GM18868 (cell line): ENCODE measurements around the gene KCNK1.
"Not testable (repeated sequence)": the region's sequence is repeated elsewhere in the genome, so short reads cannot be mapped to it uniquely, and the experiment has no call there.

Source experiments
- ATAC-seq: cut with Tn5 transposase; IDR thresholded peaks from one replicate; pipeline ENCODE4 v1.9.1; 2021; ENCODE audit warnings: mild to moderate bottlenecking, moderate library complexity; ENCODE audit not compliant: unreplicated experiment

Gene KCNK1

DNA sequence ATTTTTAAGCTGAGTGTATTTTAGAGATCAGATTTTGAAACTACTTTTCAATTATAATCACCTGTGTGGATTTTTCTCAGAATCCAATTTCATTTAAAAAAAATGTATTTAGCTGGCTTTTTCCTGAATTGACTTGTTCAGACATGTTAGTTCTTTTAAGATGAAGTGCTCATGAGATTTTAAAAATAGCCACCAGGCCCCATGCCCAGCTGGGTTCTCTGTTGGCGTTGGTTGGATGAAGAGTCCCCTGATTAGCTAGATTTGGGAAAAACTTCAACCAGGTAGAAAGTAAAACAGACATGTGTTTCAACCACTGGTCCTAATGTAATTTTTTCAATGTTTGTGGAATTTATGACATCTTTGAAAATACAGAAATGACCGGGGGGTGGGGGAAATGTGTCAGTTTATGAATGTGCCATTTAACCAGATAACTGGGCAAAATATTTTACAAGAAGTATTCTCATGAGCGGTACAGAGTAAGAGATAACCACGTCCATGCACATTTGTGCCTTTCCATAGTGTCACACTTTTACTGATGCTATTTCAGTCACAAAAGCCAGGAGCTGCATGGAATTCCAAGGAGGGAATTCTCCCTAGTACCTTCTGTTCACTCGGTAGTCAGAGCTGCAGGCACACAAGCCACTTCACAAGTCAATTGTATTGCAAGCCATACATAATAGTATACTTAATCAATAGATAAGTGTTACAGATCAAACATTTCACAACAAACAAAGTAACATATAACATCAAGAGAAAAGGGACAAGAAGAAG, 51.1 kb downstream of the KCNK1 start:
- ATAC-seq: no peak

DNA sequence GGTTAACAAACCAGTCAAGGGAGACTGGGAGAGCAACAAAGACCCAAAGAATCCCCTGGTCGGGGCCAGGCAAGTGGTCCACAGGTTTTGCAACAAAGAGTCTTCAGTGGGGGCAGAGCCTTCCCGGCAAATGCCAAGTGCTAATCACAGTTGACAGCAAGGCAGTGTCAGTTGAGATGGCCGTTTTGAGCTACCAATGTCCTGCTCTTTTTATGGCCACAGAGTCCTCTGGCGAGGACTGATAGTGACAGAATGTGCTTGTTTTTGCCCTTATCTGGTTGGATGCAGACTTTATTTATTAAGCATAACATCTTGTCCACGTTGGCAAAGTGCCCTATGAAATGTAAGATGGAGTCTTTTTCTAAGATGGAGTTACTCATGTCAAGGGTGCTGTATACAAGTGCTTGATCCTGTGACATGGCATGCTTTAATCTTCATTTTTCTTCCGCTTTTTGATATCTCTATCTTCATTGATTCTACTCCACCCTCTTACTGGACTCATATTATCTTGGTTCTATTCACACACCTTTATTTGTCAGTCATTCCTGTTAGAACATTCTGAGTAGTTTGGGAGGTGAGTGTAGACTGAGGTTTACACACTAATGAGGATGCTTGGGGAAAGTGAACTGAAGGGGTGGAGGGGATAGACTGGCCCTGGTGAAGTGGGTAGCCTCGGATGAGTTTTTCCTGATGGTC, 51.8 kb downstream of the KCNK1 start:
- ATAC-seq: no peak

DNA sequence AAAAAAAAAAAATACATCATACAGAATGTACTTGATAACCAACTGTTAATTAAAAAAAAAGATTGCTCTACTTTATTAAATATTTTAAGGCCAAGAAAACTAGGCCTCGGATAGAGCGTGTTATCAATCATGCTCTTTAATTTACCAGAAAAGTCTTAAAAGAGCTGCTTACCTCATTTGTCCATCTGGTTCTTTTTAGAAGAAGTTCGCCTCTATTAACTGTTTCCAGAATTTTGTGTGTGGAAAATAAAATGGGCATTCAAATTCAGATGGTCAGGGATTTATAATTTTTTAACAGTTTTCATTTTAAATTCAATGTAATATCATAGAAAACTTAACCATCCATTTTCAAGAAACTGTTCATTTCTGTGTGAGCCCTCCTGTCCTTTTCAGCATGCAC, 53.8 kb downstream of the KCNK1 start:
- ATAC-seq: no peak

DNA sequence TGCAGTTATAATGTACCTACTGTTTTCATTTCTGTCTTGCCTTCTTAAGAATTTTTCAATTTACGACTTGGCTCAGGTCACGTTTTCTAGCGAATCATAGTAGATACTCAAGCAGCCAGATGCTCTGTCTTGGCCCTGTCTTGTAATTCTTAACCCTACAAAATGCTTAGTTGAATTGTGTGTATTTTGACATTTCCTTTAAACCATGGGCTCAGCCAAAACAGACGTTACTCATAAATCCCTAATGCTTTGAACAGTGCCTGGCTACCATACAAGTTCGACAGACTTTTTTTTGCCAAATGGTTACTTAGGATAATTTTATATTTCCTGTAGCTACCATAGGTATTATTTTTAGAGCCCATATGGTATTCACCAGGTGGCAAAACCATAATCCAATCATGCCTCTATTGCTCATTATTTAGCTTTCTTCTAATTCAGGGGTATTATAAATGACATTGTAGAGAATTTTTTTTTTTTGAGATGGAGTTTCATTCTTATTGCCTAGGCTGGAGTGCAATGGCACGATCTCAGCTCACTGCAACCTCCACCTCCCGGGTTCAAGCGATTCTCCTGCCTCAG, 54.3 kb downstream of the KCNK1 start:
- no peak for ATAC-seq

DNA sequence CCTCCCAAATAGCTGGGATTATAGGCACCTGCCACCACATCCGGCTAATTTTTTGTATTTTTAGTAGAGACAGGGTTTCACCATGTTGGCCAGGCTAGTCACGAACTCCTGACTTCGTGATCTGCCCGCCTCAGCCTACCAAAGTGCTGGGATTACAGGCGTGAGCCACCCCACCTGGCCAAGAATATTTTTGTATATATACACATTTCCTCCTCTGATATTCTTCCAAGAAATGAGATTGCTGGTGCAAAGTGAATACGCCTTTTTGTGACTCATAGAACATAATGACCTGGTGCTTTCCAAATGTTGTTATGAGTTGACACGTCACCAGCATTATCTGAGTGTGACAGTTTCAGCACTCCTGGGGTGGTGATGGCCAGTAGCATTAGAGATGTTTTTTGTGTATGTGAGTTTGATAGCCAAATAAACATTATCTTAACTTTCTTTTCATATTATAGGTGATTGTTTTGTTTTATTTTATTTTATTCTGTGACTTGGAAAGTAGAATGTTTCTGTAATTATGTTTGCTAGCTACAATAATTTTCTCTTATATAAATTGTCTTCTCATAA, 54.9 kb downstream of the KCNK1 start:
- ATAC-seq: peak; percentile 86

DNA sequence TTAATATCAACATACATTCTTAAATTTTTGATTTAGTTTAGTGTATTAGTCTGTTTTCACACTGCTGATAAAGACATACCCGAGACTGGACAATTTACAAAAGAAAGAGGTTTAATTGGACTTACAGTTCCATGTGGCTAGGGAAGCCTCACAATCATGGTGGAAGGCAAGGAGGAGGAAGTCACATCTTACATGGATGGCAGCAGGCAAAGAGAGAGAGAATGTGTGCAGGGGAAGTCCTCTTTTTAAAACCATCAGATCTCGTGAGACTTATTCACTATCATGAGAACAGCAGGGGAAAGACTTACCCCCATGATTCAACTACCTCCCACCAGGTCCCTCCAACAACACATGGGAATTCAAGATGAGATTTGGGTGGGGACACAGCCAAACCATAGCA, 56.5 kb downstream of the KCNK1 start:
- not testable (repeated sequence) for ATAC-seq

DNA sequence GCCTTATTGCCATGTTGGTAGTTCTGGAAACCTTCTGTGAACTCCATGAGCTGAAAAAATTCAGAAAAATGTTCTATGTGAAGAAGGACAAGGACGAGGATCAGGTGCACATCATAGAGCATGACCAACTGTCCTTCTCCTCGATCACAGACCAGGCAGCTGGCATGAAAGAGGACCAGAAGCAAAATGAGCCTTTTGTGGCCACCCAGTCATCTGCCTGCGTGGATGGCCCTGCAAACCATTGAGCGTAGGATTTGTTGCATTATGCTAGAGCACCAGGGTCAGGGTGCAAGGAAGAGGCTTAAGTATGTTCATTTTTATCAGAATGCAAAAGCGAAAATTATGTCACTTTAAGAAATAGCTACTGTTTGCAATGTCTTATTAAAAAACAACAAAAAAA, 57.4 kb downstream of the KCNK1 start:
- no peak for ATAC-seq

DNA sequence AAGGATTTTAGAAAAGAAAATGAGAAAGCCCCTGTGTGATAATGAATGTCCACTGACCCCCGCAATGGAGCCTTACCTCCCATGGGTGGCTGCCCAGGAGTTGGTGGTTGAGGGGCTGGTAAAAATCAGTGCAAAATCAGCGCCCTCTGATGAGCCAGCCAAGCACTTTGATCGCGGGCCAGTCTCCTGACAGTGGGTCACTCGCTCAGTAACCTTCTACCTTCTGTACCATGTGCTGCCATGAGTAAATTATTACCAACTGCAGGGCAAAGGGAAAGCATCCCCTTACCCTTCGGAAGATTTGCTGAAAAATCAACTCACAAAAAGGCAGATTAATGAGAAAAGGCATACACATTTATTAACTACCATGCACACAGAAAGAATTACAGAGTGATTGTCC, 58.8 kb downstream of the KCNK1 start:
- no peak for ATAC-seq

DNA sequence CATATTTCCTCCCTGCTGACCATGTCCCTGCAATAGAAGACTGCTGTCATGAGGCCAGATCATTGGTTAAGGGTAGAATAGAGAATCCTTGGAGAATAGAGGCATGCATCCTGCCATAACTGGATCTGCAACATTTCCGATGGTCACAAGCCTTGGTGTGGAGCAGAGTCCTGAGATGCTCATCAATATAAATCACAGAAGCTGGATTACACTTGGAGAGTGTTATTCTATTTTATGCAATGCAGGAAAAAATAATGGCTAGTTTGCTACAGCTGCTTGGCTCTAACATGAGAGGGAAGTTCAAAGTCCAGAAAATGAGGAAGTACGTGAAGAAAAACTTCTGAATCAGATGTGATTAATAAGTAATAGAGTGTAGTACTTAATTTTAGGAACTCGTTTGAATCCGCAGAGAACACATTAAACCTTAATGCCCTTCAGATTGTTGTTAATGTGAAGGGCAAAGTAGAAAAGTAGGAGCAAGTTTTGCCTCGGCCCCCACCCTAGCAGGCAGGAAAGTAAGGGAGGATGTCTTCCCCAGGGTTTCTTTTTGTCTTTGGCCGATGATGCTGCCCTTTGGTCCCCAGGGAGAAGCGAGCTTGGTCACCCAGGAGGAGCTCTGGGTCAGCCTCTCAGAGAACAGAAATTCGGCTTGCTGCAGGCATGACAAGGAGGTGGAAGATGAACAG, 59.5 kb downstream of the KCNK1 start:
- ATAC-seq: no peak

DNA sequence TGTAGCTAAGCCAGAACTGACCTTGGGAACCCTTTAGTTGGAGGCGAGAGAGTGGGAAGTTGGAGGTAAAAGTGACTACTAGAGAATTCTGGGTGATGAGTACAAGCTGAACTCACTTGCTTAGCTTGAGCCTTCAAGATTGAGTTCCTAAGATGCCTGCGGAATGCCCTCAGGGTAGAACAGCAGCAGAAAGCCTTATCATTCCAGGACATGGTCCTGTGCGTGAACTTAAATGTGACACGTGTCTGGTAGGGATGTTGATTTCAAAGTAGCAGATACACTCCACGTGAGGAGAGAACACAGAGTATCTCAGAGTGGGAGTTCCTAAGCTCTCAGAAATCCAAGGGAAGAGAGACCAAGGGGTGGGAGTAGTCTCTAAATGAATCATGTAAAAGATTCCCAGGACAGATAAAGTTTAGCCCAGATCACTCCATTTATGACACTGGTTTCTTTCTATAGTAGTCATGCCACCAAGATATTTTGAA, 60.1 kb downstream of the KCNK1 start:
- ATAC-seq: no peak

DNA sequence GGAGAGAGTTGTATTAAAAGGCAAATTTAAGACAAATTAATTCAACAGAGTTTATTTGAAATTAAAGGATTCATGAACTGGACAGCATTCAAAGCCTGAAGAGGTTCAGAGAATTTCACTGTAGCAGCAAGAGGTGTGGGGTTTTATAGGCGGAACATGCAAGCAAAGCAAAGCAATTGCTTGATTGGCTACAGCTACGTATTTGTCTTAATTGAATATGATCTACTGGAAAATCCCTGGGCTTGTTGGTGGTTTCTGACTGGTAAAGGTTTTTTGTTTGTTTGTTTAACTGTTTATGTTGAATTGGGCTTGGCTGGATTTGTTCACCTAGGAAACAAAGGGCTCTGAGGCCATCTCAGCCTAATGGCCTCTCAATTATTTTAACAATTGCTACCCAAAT, 61.5 kb downstream of the KCNK1 start:
- no peak for ATAC-seq

DNA sequence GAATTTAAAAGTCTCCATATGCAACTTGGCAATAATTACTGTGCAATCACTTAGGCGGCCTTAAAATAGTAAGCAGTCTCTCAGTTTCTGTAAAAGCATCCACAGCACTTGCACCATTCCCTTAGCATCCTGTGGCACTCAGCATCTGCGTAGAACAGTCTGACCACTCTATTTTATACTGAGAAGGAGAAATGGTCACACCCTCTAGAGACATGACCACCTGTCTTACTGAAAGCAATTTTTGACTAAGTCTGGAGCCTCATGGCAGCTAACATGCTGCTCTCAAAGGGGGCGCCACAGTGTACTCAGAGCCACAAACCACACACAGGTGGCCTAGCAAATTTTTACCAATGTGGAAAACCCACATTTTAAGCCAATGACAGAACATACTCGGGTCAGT, 62.0 kb downstream of the KCNK1 start:
- no peak for ATAC-seq

DNA sequence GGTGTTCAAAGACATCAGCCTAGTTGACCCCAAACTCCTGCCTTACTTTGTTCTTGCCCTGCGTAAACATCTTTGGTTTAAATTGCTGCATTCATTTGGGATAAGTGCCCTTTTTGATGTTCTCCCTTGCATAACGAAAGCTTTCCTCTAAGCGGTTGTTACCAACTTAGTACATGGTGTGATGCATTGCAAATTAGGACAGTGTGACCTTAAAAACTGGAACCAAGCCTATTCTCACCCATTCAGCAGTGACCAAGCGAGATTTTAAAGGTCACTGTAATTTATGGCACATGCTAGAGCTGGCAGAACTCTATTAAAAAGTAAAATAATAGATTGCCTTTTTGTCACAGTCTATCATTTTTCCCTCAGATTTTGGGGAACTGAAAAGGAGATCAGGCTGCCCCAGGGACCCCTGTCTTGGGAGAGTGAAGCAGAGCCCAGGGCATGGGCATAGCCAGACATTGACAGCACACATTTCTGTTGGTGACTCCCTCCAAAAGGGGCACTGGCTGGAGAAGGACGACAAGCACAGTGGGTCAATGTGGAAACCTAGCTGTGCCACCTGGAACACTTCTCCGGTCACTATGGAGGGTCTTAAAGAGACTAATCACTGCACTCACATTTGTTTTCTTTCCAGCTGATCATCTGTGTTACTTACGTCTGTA, 63.9 kb downstream of the KCNK1 start:
- no peak for ATAC-seq

DNA sequence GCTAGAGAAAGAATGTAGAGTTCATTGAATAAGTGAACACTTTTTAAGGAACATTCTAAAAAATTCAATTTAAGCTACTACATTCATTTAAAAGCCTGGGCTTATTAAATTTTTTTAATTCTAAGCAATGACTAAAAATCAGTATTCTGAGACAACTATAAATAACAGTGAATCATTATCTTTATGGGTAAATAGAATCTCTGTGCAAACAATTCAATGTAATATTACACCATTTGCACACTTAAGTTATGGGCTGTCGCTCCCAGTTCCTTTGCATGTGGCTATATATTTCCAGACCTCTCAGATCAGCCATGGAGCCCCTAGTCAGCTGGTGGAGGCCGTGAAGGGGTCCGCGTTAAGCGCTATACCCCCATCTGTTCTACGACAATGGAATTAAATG, 65.1 kb downstream of the KCNK1 start:
- ATAC-seq: no peak

DNA sequence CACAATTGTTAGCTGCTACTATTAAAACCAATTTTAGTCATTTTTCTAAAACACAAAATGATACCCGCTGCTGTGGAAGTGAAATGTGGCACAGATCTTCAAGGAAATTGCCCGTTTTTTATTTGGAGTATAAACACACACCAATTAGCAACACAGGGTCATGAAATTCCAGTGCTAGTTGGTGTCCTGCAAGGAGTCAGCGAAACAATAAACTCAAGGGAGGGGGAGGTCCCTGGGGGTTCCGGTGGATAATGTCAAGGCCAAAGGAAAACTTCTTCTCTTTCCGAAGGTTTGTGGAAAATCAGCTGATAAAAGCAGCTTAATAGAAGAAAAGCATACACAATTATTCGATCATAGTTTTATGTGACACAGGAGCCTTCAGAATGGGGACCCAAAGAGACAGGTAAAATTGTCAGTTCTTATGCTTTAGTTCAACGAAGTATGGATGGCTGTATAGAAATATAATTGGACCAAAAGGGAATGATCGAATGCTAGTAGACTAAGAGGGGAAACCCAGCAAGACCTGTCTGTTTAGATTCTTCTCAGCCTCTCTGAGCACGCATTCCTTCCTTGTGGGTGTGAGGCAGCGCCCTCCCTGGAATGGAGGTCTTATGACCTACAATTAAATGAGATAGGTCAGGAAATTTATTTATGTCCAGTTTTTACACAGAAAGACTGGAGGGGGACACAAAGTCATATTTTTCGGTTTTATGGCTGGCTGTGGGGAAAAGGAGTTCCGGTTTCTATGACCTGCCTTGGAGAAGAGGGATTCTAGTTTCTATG, 65.9 kb downstream of the KCNK1 start:
- ATAC-seq: no peak

DNA sequence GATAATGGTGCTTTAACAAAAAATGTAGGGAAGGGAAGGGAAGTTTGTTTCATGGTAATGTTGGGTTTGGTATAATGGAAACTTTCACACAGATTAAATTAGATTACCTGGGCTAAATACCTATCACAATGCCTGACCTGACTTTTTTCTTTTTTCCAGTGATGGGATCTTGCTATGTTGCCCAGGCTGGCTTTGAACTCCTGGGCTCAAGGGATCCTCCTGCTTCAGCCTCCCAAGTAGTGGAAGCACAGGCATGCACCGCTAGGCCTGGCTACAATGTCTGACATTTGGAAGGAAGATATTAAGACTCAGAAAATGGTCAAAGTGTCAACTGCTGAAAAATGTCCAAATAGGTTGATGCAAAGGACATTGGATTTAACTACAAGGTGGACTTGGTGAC, 67.4 kb downstream of the KCNK1 start:
- no peak for ATAC-seq

DNA sequence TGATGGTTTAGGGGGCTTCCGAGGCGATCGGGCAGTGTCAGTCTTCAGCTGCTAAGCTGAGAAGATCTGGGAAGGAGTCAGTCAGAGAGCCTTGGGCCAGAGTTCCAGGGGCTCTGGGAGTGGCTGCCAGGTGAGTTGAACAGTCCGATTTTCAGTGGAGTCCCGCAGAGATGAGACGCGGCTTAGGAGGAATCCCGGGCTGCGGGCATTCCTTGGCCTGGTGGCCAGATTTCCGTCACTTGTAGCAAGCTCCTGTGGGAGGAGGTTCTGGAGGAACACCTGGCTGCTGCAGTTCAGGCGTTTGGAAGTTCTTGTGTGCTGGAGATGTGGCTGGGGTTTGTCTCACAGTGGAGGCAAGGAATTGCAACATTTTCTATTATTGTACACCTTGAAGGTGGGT, 72.7 kb downstream of the KCNK1 start:
- ATAC-seq: not testable (repeated sequence)

DNA sequence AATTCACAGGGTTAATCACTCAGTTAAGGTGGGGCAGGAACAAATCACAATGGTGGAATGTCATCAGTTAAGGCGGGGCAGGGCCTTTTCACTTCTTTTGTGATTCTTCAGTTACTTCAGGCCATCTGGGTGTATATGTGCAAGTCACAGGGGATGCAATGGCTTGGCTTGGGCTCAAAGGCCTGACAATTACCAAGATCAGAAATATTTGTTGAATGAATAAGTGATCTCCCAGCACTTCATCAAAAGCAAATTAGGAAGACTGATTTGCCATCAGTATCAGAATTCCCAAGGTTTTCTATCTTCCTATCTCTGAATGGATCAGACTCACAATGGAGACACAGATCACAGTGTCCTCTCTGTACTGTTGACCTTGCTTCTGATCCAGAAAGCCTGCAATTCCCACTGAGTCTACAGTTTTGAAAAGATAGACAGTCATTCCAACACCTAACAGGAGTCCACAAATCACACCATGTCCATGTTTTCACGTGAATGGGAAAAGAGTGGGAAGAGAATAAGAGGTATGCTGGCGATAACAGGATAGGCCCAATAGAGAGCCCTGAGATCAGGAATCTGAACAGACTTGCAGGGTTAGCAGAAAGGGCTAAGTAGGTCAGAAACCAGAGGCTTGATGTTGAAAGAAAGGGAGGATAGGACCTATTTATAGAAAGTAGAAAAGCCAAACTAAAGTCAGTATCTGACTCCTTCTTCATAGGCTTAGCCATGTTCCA, 75.3 kb downstream of the KCNK1 start:
- no peak for ATAC-seq

DNA sequence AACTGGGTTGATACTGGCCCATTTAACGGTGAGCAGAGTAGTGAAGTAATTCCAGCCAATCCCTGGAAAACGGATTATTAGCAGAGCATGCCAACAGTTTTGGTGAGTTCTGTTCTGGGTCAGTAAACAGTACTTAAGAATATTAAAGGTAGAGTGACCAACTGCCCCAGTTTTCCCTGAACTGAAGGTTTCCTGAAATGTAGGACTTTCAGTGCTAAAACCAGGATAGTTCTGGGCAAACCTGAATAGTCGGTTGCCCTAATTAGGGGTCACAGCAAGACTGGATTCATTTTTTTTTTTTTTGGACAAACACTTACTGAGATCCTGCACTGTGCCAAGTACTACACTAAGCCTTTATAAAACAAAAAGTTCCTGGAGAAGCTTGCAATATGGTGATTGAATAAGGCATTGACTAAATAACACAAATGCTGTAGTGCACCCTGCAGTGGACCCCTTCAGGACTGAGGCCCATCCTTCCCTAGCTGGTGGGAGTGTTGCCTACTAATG, 75.9 kb downstream of the KCNK1 start:
- ATAC-seq: no peak
